Raji (cell line): ENCODE measurements around the gene LARGE1.

Source experiments
- POLR2A ChIP-seq: IDR thresholded peaks from 2 replicates; pipeline ENCODE4 v1.6.1; 2011; ENCODE audit warnings: low read depth, low read length, control low read depth; ENCODE audit not compliant: insufficient read depth

Gene LARGE1

DNA sequence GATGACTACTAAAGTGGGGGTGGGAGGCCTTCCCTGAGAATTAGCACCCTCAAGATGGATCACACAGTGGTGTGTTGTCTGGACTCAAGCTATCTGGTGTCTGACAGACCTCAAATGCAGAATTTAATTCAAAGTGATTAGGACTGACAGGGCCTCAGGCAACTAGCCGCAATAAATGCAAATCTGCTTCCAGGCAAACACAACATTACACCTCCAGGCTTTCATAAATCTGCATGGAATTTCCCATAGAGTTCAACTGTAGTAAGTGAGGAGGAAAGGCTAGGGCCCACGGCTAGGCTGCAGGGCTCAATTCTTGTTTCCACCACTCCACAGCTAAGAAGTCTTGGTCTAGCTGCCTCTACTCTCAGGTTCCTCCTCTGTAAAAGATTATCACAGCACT is 331.4 kb downstream of the LARGE1 start:
- TF ChIP-seq POLR2A, result no peak

- TF ChIP-seq POLR2A, result no peak
Measured at GRCh38 chr22:33584152-33584551, 336.1 kb downstream of the LARGE1 start.

GRCh38 chr22:33582822-33583400 is 337.4 kb downstream of the LARGE1 start:
- TF ChIP-seq POLR2A, result no peak

DNA sequence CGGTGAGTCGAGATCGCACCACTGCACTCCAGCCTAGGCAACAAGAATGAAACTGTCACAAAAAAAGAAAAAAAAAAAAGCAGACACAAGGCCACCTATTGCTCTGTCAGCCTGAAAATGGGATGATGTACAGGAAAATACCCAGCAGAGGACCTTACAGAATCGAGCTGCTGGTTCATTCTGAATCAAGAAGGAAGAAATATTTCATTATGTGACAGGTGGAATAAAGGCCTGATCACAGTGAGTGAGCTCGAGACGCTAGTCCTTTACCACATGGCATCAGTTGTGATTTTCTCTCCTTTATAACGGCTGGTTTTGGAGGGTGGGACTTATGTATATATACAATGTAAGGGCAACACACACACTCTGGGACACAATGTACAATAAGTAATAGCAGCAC is 340.0 kb downstream of the LARGE1 start:
- TF ChIP-seq POLR2A, result no peak

DNA sequence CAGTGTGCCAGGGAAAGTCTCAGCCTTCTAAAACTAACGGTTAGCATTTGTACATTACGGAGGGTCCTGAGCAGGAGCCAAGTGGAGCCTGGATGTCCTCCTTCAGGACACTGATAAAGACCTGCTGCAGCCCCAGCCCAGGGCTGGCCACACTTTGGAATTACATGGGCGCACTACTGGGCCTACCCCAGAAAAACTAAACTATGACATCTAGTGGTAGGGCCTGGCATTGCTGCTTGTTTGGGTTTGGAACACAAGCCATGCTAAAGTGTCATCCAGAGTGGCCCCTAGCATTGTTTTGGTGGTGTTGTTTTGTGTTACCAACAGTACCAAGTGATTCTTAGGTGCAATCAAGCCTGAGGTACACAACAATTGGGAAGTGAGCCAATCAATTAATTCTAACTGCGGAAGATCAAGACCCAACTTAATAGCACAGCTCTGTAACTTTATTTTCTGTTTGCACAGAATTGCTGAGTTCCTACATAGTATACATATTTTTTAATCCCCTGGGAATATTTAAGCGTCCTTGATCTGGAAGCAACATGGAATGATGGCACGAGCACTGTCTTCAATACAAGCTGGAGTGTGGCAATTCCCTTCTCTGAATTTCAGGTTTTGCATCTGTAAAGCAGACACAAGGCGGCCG is 340.7 kb downstream of the LARGE1 start:
- no peak for TF ChIP-seq POLR2A

DNA sequence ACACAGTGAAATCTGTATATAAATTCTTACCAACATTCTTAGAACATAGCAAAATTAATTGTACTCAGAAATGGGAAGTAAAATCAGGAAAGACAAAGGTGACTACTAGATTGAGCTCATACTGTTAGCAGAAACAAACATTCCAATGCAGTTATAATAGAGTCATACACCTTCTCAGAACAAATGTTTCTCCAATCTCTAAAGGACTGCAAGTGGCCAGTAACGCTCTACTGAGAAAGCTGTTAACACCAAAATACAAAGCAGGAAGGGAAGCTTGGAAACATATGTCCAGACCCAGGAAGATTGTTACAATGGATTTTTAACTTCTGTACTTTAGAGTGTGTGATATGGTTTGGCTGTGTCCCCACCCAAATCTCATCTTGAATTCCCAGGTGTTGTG is 341.5 kb downstream of the LARGE1 start:
- no peak for TF ChIP-seq POLR2A

DNA sequence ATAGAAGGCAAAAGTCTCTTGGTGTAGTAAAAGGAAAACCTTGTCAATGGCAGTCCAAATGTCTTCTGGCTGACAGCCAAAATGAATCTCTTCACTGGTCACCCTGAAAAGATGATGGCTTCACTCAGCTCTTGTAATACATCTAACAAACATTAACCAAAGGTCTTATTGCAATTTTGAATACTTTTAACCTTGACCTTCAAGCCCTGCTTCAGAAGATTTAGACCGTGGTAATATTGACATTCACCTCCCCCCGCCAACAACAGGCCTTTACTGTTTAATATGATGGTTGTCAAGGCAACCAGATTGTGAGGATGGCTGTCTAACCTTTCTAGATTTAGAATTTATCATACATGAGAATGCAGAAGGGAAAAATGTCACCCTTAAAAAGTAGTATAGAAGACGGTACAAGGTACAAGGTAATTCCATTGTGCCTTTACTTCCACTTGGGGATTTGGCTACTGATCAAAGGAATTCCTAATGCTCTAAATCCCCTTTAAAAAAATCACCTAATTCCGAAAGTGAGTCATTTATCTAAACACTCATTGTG is 342.3 kb downstream of the LARGE1 start:
- no peak for TF ChIP-seq POLR2A

GRCh38 chr22:33576205-33576604 is 344.1 kb downstream of the LARGE1 start:
- TF ChIP-seq POLR2A, result no peak

- no peak for TF ChIP-seq POLR2A
Measured at GRCh38 chr22:33575771-33576170, 344.5 kb downstream of the LARGE1 start.

DNA sequence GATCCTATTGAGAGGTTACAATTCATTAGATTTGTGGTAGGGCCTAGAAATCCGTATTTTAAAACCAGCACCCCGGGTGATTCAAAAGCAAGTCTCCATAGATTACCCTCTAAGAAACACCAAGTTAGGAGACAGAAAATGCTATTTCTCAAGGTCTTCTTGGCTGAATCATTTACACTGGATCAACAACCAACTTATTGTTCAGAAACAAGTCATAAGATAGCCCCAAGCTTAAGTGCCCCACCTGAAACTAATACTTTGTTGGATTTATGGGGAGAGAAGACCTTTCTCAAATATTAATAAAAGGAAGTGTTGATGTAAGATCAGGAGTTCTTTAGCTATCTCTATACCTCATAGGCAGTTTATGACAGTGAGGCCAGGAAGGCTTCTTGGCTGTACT is 345.2 kb downstream of the LARGE1 start:
- no peak for TF ChIP-seq POLR2A

DNA sequence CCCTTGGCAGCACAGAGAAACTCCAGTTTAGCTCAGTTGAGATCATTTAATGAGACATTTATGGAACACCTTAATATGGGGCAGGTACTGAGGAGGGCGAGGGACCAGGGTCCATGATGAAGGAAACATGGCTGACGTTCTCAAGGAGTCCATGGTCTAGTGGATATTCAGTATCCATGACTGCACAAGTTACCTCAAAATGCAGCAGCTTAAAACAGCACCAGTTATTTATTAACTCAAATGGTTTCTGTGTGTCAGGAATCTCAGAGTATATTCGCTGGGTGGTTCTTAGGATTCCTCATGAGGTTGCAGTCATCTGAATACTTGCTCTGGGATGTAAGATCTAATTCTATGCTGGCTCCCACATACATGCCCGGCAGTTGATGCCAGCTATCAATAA is 346.8 kb downstream of the LARGE1 start:
- no peak for TF ChIP-seq POLR2A

GRCh38 chr22:33572086-33572485 is 348.2 kb downstream of the LARGE1 start:
- TF ChIP-seq POLR2A, result no peak

- TF ChIP-seq POLR2A, result no peak
Measured at GRCh38 chr22:33570110-33570509, 350.2 kb downstream of the LARGE1 start.

DNA sequence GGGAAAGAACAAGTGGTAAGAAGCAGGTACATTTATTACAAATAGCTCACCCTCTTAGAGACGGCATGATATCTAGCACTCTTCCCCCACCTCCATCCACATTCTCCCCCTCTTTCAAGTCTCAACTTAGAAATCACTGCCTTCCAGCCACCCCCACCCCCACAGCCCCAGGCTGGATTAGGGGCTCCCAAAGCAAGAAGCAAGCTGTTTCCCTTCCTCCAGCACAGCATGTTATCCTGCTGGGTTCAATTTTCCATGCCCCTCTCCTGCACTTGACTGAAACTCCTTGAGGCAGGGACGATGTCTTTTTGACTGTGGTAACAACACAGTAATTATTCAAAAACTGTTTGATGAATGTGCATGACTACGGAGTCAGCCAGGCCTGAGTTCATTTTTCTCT is 350.7 kb downstream of the LARGE1 start:
- TF ChIP-seq POLR2A, result no peak

GRCh38 chr22:33569018-33569417 is 351.3 kb downstream of the LARGE1 start:
- TF ChIP-seq POLR2A, result no peak

GRCh38 chr22:33565580-33565995 is 354.7 kb downstream of the LARGE1 start:
- no peak for TF ChIP-seq POLR2A

- TF ChIP-seq POLR2A, result no peak
Measured at GRCh38 chr22:33564683-33565082, 355.6 kb downstream of the LARGE1 start.

- no peak for TF ChIP-seq POLR2A
Measured at GRCh38 chr22:33563220-33563964, 356.9 kb downstream of the LARGE1 start.
